ENCODE results near the gene CNR2.
"Not testable (repeated sequence)": the region's sequence is repeated elsewhere in the genome, so short reads cannot be mapped to it uniquely, and the experiment has no call there.

Gene CNR2

DNA sequence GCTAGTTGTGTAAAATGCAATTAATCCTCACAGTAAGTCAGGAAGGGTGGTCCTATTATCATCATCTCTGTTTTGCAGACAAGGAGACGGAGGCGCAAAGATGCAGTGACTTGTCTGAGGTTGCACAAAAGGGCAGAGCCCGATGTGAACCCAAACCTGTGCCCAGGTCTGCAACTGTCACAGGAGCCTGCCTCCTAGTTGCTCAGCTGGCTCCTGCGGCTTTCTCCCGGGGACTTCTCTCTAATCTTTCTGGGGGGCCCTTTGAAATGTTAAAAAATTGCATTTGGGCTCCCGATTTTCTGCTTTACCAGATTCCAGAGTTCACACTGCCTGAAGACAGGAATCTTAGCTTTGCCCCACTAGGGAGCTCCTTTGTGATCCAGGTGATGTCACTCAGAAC, 9.4 kb downstream of the CNR2 start:
- Histone ChIP-seq H3K4me1 (ENCODE audit: control insufficient read depth, insufficient read depth, low read length) (peaks cover 9% of the 10 kb centered on the region), H3K9ac (ENCODE audit: low read depth, low read length) (no peak overlapping the region), H3K27ac (ENCODE audit: low read depth, low read length) (no peak overlapping the region)

DNA sequence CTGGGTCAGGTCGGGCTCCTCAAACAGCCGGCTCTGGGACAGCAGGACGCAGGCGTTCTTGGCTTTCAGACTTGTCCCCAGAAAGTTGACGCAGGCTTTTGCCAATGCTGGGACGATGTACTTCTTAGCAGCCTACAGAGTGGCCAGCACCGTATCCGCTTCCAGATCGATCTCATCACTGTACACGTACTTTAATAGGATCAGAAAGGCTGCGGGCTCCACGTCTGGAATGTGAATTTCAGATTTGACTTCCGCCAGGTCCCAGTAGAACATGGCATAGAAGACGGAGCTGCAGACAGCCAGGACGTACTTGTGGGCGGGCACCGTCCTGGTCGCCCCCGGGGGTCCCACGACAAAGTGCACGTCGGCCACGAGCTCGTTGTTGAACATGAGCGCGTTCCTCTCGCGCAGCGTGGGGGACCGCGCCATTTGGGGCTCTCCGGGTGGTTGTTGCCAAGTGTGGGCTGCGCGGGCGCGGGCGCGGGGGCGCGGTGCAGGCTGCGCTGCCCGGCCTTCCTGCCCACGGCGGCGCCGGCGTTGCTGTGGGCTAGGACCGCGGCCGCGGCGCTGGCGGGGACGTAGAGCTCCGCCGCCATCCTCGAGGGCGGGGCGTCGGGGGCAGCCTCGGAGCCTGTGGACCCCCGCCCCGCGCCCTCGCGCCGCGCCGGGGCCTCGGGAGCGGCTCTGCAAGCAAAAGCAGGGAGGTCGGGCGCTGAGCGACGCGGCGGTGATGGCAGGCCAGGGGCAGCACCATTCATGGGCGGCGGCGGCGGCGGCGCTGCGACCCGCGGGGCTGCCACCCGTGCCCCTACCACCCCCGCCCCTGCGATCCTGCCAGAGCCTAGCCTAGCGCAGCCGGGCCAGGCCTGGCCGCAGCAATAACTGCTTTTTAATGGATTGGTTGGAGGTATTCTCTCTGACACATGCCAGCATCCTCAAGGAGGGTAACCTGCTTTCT, 10.6 kb downstream of the CNR2 start:
- Histone ChIP-seq H3K36me3 (ENCODE audit: control insufficient read depth, insufficient read depth, low read length) (no peaks in the 10 kb centered on the region), H3K4me1 (ENCODE audit: control insufficient read depth, insufficient read depth, low read length) (peaks cover 9% of the 10 kb centered on the region), H3K27me3 (ENCODE audit: control insufficient read depth, insufficient read depth, low read length) (peaks cover 41% of the 10 kb centered on the region), H3K4me3 (ENCODE audit: low read depth, low read length) (peak overlapping the region; percentile 50), H3K9ac (ENCODE audit: low read depth, low read length) (no peak overlapping the region), H3K27ac (ENCODE audit: low read depth, low read length) (no peak overlapping the region), H3K9me3 (ENCODE audit: control insufficient read depth, insufficient read depth, low read length) (no peaks in the 10 kb centered on the region)

More for the DNA sequence above, 9.4 kb downstream of the CNR2 start:
- no peak overlapping the region for H3K4me3 ChIP-seq (ENCODE audit: low read depth, low read length)
- H3K27me3 ChIP-seq (ENCODE audit: control insufficient read depth, insufficient read depth, low read length), result peaks cover 41% of the 10 kb centered on the region
- no peaks in the 10 kb centered on the region for H3K36me3 ChIP-seq (ENCODE audit: control insufficient read depth, insufficient read depth, low read length)
- no peaks in the 10 kb centered on the region for H3K9me3 ChIP-seq (ENCODE audit: control insufficient read depth, insufficient read depth, low read length)

DNA sequence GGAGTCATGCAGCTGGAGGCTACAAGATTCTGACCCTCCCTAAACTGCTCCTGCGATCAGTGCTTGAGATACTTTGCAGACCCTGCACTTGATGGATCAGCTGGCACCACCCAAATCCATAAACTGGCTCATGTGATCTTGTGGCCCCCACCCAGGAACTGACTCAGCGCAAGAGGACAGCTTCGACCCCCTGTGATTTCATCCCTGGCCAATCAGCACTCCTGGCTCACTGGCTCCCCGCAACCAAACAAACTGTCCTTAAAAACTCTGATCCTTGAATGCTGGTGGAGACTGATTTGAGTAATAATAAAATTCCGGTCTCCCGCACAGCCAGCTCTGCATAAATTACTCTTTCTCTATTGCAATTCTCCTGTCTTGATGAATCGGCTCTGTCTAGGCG, 13.1 kb downstream of the CNR2 start:
- H3K4me1 ChIP-seq (ENCODE audit: control insufficient read depth, insufficient read depth, low read length); H3K36me3 ChIP-seq (ENCODE audit: control insufficient read depth, insufficient read depth, low read length); H3K9me3 ChIP-seq (ENCODE audit: control insufficient read depth, insufficient read depth, low read length); H3K4me3 ChIP-seq (ENCODE audit: low read depth, low read length); H3K9ac ChIP-seq (ENCODE audit: low read depth, low read length); H3K27ac ChIP-seq (ENCODE audit: low read depth, low read length): not testable (repeated sequence)
- H3K27me3 ChIP-seq (ENCODE audit: control insufficient read depth, insufficient read depth, low read length), result peaks cover 41% of the 10 kb centered on the region

DNA sequence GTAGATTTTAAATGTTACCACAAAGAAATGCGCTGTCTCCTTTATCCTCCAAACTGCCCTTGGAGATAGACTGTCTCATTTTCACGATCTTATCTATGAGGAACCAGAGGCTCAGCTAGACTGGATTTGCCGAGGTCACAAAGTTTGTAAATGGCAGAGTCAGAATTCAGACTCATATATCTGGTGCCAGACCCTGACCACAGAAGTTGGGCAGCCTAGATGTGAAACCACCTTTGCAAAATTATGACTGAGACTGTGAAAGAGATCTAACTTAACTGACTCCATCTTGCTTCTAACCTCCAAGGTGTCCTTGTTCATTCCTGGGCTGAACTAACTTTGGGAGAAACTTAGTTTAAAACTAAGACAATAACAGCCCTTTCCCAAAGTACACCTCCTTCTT, 14.1 kb downstream of the CNR2 start:
- Histone ChIP-seq H3K27me3 (ENCODE audit: control insufficient read depth, insufficient read depth, low read length) (peaks cover 34% of the 10 kb centered on the region), H3K9me3 (ENCODE audit: control insufficient read depth, insufficient read depth, low read length) (no peaks in the 10 kb centered on the region), H3K9ac (ENCODE audit: low read depth, low read length) (no peak overlapping the region), H3K27ac (ENCODE audit: low read depth, low read length) (no peak overlapping the region), H3K36me3 (ENCODE audit: control insufficient read depth, insufficient read depth, low read length) (no peaks in the 10 kb centered on the region), H3K4me1 (ENCODE audit: control insufficient read depth, insufficient read depth, low read length) (no peaks in the 10 kb centered on the region), H3K4me3 (ENCODE audit: low read depth, low read length) (no peak overlapping the region)

DNA sequence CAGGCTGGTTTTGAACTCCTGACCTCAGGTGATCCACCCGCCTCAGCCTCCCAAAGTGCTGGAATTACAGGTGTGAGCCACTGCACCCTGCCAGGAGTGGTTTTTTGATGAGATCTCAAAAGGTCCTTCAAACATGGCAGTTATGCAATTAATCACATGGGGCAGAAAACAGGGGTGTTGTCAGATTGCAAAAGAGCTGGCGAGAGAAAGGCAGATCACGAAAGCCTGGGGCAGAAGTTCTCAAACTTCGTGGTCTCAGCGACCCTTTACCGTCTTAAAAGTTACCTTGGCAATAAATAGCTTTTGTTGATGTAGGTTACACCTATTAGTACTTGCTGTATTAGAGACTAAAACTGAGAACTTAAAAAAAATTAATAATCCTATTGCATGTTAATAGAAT, 16.1 kb downstream of the CNR2 start:
- Histone ChIP-seq H3K9ac (ENCODE audit: low read depth, low read length) (no peak overlapping the region), H3K27ac (ENCODE audit: low read depth, low read length) (no peak overlapping the region), H3K4me1 (ENCODE audit: control insufficient read depth, insufficient read depth, low read length) (no peaks in the 10 kb centered on the region), H3K9me3 (ENCODE audit: control insufficient read depth, insufficient read depth, low read length) (no peaks in the 10 kb centered on the region), H3K36me3 (ENCODE audit: control insufficient read depth, insufficient read depth, low read length) (no peaks in the 10 kb centered on the region), H3K4me3 (ENCODE audit: low read depth, low read length) (no peak overlapping the region), H3K27me3 (ENCODE audit: control insufficient read depth, insufficient read depth, low read length) (peaks cover 15% of the 10 kb centered on the region)

DNA sequence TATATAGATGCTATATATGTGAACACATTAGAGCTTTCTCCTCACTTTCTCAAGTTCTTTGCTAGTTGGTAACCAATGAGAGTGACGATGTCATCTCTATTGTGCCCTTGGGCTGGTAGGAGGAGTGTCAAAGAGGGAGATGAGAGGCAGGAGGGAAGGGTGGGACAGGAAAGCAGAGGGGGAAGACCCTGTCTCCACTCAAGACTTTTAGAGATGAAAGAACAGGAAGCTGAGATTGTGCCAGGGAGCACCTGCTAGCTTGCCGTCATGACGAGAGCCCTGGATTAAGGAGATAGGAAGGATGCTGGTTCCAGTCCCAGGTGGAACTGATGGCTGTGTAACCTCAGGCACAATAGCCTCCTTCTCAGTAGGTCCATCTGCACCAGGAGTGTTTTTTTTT, 16.7 kb downstream of the CNR2 start:
- H3K36me3 ChIP-seq (ENCODE audit: control insufficient read depth, insufficient read depth, low read length), result no peaks in the 10 kb centered on the region
- no peak overlapping the region for H3K27ac ChIP-seq (ENCODE audit: low read depth, low read length)
- H3K4me1 ChIP-seq (ENCODE audit: control insufficient read depth, insufficient read depth, low read length), result no peaks in the 10 kb centered on the region
- no peaks in the 10 kb centered on the region for H3K9me3 ChIP-seq (ENCODE audit: control insufficient read depth, insufficient read depth, low read length)
- no peak overlapping the region for H3K9ac ChIP-seq (ENCODE audit: low read depth, low read length)
- H3K27me3 ChIP-seq (ENCODE audit: control insufficient read depth, insufficient read depth, low read length), result peaks cover 9% of the 10 kb centered on the region
- no peak overlapping the region for H3K4me3 ChIP-seq (ENCODE audit: low read depth, low read length)

DNA sequence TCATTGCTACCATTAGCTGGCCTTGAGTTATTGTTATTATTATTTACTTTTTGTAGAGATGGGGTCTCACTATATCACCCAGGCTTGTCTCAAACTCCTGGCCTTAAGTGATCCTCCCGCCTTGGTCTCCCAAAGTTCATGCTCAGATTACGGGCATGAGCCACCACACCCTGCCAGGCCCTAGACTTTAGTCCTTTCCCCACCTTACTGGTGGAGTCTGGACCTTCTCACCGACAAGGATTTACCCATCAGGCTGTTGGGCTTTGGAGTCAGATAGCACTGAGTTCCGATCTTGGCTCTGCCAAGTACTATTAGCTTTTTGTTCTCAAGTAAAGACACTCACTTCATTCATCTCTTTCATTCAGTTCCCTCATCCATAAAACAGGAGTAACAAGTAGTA, 17.2 kb downstream of the CNR2 start:
- Histone ChIP-seq H3K4me1 (ENCODE audit: control insufficient read depth, insufficient read depth, low read length) (no peaks in the 10 kb centered on the region), H3K36me3 (ENCODE audit: control insufficient read depth, insufficient read depth, low read length) (no peaks in the 10 kb centered on the region), H3K4me3 (ENCODE audit: low read depth, low read length) (no peak overlapping the region), H3K27ac (ENCODE audit: low read depth, low read length) (no peak overlapping the region), H3K9ac (ENCODE audit: low read depth, low read length) (no peak overlapping the region), H3K9me3 (ENCODE audit: control insufficient read depth, insufficient read depth, low read length) (no peaks in the 10 kb centered on the region), H3K27me3 (ENCODE audit: control insufficient read depth, insufficient read depth, low read length) (peaks cover 4% of the 10 kb centered on the region)

DNA sequence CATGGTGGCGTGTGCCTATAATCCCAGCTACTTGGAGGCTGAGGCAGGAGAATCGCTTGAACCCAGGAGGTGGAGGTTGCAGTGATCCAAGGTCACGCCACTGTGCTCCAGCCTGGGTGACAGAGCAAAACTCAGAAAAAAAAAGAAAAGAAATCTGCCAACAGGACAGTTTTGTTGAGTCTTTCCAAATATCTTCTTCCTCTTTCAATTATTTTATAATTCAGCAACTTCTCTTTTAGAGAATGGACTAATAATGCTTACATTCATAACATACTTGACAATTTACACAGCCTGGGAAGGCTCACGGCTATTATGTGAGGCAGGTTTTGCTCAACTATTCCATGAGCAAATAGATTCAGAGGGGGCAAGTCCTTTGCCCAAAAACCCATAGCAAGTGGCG, 18.1 kb downstream of the CNR2 start:
- Histone ChIP-seq H3K4me3 (ENCODE audit: low read depth, low read length) (no peak overlapping the region), H3K36me3 (ENCODE audit: control insufficient read depth, insufficient read depth, low read length) (no peaks in the 10 kb centered on the region), H3K27ac (ENCODE audit: low read depth, low read length) (no peak overlapping the region), H3K4me1 (ENCODE audit: control insufficient read depth, insufficient read depth, low read length) (no peaks in the 10 kb centered on the region), H3K27me3 (ENCODE audit: control insufficient read depth, insufficient read depth, low read length) (no peaks in the 10 kb centered on the region), H3K9ac (ENCODE audit: low read depth, low read length) (no peak overlapping the region), H3K9me3 (ENCODE audit: control insufficient read depth, insufficient read depth, low read length) (no peaks in the 10 kb centered on the region)

DNA sequence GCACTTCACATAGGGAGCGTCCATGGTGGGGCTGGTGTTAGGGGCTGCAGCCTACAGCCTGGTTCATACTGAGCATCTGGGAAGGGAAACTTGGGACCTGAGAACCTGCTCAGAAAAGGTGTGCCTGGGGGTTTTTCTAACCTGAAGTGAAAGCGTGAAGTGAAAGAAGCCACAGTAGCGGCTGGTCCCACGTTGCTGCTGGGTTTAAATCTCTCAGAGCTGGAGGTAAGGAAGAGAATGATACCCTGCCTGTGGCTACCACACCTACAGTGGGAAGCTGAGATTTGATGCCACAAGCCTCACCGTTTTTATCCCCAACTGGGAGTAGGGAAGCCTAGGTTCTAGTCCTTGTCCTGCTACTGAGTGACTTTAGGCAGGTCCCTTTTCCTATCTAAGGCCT, 24.1 kb downstream of the CNR2 start:
- Histone ChIP-seq H3K9me3 (ENCODE audit: control insufficient read depth, insufficient read depth, low read length) (no peaks in the 10 kb centered on the region), H3K4me3 (ENCODE audit: low read depth, low read length) (no peak overlapping the region), H3K27ac (ENCODE audit: low read depth, low read length) (no peak overlapping the region), H3K27me3 (ENCODE audit: control insufficient read depth, insufficient read depth, low read length) (no peaks in the 10 kb centered on the region), H3K36me3 (ENCODE audit: control insufficient read depth, insufficient read depth, low read length) (no peaks in the 10 kb centered on the region), H3K4me1 (ENCODE audit: control insufficient read depth, insufficient read depth, low read length) (no peaks in the 10 kb centered on the region), H3K9ac (ENCODE audit: low read depth, low read length) (no peak overlapping the region)

DNA sequence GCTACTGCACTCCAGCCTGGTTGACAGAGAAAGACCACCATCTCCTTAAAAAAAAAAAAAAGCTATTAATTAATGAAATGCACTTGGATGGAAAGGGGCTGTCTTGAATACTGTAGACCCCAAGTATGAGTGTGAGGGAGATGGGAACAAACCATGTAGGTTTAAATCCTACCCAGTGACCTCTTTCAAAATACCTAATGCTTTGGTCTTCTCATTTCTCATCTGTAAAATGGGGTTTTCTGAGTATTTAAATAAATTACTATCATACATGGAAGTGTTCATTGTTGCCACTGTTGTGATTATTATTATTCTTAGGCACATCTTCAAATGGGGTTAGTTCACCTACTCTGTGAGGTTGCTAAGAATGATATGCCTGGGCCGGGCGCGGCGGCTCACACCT, 27.9 kb downstream of the CNR2 start:
- H3K27ac ChIP-seq (ENCODE audit: low read depth, low read length), result no peak overlapping the region
- no peaks in the 10 kb centered on the region for H3K27me3 ChIP-seq (ENCODE audit: control insufficient read depth, insufficient read depth, low read length)
- no peaks in the 10 kb centered on the region for H3K9me3 ChIP-seq (ENCODE audit: control insufficient read depth, insufficient read depth, low read length)
- no peaks in the 10 kb centered on the region for H3K36me3 ChIP-seq (ENCODE audit: control insufficient read depth, insufficient read depth, low read length)
- no peak overlapping the region for H3K9ac ChIP-seq (ENCODE audit: low read depth, low read length)
- no peaks in the 10 kb centered on the region for H3K4me1 ChIP-seq (ENCODE audit: control insufficient read depth, insufficient read depth, low read length)
- H3K4me3 ChIP-seq (ENCODE audit: low read depth, low read length), result no peak overlapping the region

DNA sequence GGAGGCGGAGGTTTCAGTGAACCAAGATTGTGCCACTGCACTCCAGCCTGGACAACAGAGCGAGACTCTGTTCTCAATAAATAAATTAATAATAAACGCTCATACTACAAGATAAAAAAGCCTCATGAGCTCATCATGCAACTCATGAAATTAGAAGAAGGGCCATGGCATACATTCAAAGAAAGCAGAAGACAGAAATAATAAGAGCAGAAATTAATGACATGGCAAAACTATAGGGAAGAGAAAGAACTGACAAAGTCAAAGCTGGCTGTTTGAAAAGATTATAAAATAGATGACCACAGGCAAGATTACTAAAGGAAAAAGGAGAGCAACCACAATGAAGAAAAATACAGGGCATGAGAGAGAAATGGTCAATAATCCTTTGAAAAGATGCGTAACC, 30.4 kb downstream of the CNR2 start:
- Histone ChIP-seq H3K9me3 (ENCODE audit: control insufficient read depth, insufficient read depth, low read length) (peaks cover 6% of the 10 kb centered on the region), H3K4me1 (ENCODE audit: control insufficient read depth, insufficient read depth, low read length) (no peaks in the 10 kb centered on the region), H3K36me3 (ENCODE audit: control insufficient read depth, insufficient read depth, low read length) (no peaks in the 10 kb centered on the region), H3K4me3 (ENCODE audit: low read depth, low read length) (no peak overlapping the region), H3K27ac (ENCODE audit: low read depth, low read length) (no peak overlapping the region), H3K27me3 (ENCODE audit: control insufficient read depth, insufficient read depth, low read length) (no peaks in the 10 kb centered on the region), H3K9ac (ENCODE audit: low read depth, low read length) (no peak overlapping the region)

All from HUES48 (cell line).